ENCODE results near the gene SIDT2. TPM values are rescaled to one million over a fixed set of nuclear protein-coding genes. Genes with fewer than 3 reads are reported as not detected.

Gene SIDT2
- total RNA-seq, 1 donor from 2014 or later: 45.4 TPM

DNA sequence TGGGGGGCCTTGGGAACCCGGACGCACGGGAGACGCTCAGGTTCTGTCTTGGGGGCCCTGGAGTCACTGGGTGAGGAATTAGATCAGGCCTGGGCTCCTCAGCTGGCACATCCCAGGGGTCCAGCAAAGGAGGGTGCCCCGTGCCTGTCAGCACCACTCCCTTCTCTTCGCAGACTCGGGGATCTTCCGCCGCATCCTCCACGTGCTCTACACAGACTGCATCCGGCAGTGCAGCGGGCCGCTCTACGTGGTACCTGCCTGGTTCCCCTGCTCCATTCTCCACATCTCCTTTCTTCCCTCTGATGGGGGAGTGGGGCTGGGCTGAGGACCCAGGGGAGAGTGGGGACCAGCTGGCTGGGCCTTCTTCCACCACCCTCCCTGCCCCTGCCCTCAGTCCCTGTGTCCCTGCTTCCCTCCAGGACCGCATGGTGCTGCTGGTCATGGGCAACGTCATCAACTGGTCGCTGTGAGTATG lies 13.9 kb downstream of the SIDT2 start:
- Histone ChIP-seq H3K27me3 (no peaks in the 10 kb centered on the region), H3K4me3 (no peak overlapping the region), H3K9me3 (no peaks in the 10 kb centered on the region), H3K4me1 (peaks cover 0 to 2% of the 10 kb centered on the region in 2 donors), H3K27ac (no peak overlapping the region), H3K36me3 (peaks cover 60 to 84% of the 10 kb centered on the region in 2 donors)
- DNase-seq (ENCODE audit: low spot score in 2 of 2): no peak
- intact Hi-C loops (cut with DNase I): no loop called here
- TF ChIP-seq, protein P1, sequence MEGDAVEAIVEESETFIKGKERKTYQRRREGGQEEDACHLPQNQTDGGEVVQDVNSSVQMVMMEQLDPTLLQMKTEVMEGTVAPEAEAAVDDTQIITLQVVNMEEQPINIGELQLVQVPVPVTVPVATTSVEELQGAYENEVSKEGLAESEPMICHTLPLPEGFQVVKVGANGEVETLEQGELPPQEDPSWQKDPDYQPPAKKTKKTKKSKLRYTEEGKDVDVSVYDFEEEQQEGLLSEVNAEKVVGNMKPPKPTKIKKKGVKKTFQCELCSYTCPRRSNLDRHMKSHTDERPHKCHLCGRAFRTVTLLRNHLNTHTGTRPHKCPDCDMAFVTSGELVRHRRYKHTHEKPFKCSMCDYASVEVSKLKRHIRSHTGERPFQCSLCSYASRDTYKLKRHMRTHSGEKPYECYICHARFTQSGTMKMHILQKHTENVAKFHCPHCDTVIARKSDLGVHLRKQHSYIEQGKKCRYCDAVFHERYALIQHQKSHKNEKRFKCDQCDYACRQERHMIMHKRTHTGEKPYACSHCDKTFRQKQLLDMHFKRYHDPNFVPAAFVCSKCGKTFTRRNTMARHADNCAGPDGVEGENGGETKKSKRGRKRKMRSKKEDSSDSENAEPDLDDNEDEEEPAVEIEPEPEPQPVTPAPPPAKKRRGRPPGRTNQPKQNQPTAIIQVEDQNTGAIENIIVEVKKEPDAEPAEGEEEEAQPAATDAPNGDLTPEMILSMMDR (IDR thresholded peaks at IDR 0.05): no peak

DNA sequence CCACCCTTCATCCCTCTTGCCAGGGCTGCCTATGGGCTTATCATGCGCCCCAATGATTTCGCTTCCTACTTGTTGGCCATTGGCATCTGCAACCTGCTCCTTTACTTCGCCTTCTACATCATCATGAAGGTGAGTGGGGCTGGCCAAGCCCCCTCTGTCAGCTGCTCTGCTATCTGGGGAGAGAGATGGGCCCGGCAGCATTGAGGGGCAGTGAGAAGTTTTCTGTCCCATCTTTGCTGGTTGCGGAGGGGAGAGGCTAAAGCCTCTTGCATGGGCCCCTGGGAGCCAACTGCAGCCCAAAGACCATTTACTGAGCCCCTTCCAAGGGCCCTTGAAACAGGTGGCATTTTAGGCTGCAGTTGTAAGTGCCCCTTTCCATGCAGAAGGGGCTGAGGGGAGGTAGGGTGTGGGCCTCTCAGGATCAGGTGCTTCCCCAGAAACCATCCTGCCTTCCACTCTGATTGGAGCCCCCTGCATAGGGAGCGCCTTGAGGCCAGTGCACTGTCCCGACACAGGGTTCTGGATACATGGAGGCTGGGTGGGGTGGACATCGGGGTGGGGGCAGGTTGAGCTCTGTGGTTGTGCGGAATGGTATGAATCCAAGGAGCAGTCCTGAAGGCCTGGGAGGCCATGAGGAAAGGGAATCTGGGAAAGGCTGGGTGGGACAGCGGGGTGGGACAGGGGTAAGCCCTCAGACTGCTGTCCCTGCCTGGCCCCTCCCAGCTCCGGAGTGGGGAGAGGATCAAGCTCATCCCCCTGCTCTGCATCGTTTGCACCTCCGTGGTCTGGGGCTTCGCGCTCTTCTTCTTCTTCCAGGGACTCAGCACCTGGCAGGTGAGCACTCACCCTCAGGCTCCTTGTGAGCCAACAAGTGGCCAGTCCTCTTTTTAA lies 14.8 kb downstream of the SIDT2 start:
- no peak for DNase-seq (ENCODE audit: low spot score in 2 of 2)
- Histone ChIP-seq H3K4me1 (peaks cover 0 to 7% of the 10 kb centered on the region in 2 donors), H3K27ac (no peak overlapping the region), H3K4me3 (no peak overlapping the region), H3K36me3 (peaks cover 51 to 74% of the 10 kb centered on the region in 2 donors), H3K27me3 (no peaks in the 10 kb centered on the region), H3K9me3 (no peaks in the 10 kb centered on the region)
- TF ChIP-seq, protein P1 (IDR thresholded peaks at IDR 0.05): no peak
- intact Hi-C loops (cut with DNase I): no loop called here

DNA sequence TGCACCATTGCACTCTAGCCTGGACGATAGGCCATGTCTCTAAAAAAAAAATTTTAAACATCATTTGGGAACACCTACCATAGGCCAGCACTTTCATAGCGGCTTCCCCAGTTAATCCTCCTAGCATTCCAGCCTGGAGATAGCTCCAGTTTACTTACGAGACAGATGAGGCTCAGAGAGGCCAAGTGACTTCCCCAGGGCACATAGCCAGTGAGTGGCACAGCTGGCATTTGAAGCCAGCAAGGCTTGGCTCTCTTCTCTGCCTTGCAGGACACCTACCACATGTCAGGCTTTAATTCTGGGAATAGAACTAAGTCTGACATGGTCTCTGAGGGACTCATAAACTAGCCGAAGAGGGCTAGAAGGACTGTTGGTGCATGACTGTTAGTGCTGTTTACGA lies 15.7 kb downstream of the SIDT2 start:
- H3K9me3 ChIP-seq: no peaks in the 10 kb centered on the region
- H3K4me3 ChIP-seq: no peak overlapping the region
- DNase-seq (ENCODE audit: low spot score in 2 of 2): no peak
- H3K36me3 ChIP-seq: peaks cover 42 to 65% of the 10 kb centered on the region in 2 donors
- H3K4me1 ChIP-seq: peaks cover 0 to 9% of the 10 kb centered on the region in 2 donors
- intact Hi-C loops (cut with DNase I): no loop called here
- TF ChIP-seq, protein P1 (IDR thresholded peaks at IDR 0.05): no peak
- H3K27me3 ChIP-seq: no peaks in the 10 kb centered on the region
- no peak overlapping the region for H3K27ac ChIP-seq

DNA sequence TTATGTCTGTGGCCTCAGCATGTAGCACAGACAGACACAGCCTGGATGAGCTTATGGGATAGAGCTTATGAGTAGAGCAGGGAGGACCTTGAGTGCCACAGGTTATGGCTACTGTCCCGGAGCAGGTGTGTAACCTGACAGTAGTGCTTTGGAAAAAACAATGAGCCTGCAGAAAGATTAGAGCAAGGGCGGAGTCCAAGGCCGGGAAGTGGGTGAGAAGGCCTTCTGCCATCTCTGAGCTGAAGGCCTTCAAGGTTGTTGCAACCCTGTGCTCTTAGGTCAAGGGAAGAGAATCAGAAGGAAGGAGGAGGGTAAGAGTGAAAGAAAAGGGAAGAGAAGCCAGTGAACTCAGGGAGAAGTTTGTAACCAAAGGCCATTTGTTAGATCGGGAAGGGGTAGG lies 16.7 kb downstream of the SIDT2 start:
- H3K36me3 ChIP-seq: peaks cover 32 to 64% of the 10 kb centered on the region in 2 donors
- TF ChIP-seq, protein P1 (IDR thresholded peaks at IDR 0.05): no peak
- no peak overlapping the region for H3K27ac ChIP-seq
- peaks cover 0 to 9% of the 10 kb centered on the region in 2 donors for H3K4me1 ChIP-seq
- no peak for DNase-seq (ENCODE audit: low spot score in 2 of 2)
- no peak overlapping the region for H3K4me3 ChIP-seq
- H3K27me3 ChIP-seq: no peaks in the 10 kb centered on the region
- no peaks in the 10 kb centered on the region for H3K9me3 ChIP-seq
- intact Hi-C loops (cut with DNase I): no loop called here

DNA sequence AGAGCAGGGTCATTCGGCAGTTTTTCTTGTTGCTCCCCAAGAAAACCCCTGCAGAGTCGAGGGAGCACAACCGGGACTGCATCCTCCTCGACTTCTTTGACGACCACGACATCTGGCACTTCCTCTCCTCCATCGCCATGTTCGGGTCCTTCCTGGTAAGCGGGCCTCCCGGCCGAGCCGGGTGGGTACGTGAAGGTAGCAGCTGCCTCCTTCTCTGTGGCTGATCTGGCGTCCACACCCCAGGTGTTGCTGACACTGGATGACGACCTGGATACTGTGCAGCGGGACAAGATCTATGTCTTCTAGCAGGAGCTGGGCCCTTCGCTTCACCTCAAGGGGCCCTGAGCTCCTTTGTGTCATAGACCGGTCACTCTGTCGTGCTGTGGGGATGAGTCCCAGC lies 17.2 kb downstream of the SIDT2 start:
- no peak overlapping the region for H3K4me3 ChIP-seq
- peaks cover 28 to 64% of the 10 kb centered on the region in 2 donors for H3K36me3 ChIP-seq
- H3K27ac ChIP-seq: peak overlapping the region in 1 of 2 donors; percentile 98
- TF ChIP-seq, protein P1 (IDR thresholded peaks at IDR 0.05): no peak
- H3K4me1 ChIP-seq: peaks cover 0 to 9% of the 10 kb centered on the region in 2 donors
- no peak for DNase-seq (ENCODE audit: low spot score in 2 of 2)
- no peaks in the 10 kb centered on the region for H3K27me3 ChIP-seq
- no peaks in the 10 kb centered on the region for H3K9me3 ChIP-seq
- intact Hi-C loops (cut with DNase I): no loop called here

Measured in ascending aorta (tissue), 2 donors.